Hematopoietic multipotent progenitor cell treated with erythropoietin and hydrocortisone succinate and interleukin-3 and kit ligand, for 8 days (in vitro differentiated cells): Measurements from ENCODE around the gene SUZ12.
"Not testable (repeated sequence)": the region's sequence is repeated elsewhere in the genome, so short reads cannot be mapped to it uniquely, and the experiment has no call there.

Source experiments
- DNase-seq: peaks from one replicate; pipeline ENCODE4 v3.0.0-alpha.2; 2015

Gene SUZ12

GRCh38 chr17:32042266-32042665, 105.5 kb downstream of the SUZ12 start:
- not testable (repeated sequence) for DNase-seq

- not testable (repeated sequence) for DNase-seq
These were observed 108.8 kb downstream of the SUZ12 start for GRCh38 chr17:32045611-32046010.

- DNase-seq, result not testable (repeated sequence)
These were observed 110.9 kb downstream of the SUZ12 start for GRCh38 chr17:32047663-32048062.
